Suppressor macrophage treated with lipopolysaccharide for 4 hours (primary cell): Measurements from ENCODE around the gene HAPSTR1.

Experiments used
- DNase-seq: peaks from one replicate; pipeline ENCODE4 v3.0.0-alpha.2; 2020

HAPSTR1 gene

DNA sequence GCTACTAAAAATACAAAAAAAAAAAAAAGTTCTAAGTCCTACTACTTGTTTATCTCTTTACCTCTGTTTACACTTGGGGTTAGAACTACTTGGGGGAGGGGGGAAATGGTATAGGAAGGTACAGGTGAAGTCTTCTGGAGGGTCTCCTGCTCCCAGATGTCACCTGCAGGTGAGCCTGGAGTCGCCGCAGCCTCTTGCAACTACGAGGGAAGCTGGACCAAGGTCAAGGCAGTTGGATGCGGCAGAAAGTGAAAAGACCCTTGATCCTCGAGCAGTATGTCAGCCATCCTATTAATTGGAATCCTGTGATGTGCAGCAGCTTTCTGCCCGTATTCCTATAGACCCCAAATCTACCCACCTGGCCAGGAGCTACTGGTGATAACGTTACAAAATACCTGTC, 33.0 kb downstream of the HAPSTR1 start:
- DNase-seq, result no peak

DNA sequence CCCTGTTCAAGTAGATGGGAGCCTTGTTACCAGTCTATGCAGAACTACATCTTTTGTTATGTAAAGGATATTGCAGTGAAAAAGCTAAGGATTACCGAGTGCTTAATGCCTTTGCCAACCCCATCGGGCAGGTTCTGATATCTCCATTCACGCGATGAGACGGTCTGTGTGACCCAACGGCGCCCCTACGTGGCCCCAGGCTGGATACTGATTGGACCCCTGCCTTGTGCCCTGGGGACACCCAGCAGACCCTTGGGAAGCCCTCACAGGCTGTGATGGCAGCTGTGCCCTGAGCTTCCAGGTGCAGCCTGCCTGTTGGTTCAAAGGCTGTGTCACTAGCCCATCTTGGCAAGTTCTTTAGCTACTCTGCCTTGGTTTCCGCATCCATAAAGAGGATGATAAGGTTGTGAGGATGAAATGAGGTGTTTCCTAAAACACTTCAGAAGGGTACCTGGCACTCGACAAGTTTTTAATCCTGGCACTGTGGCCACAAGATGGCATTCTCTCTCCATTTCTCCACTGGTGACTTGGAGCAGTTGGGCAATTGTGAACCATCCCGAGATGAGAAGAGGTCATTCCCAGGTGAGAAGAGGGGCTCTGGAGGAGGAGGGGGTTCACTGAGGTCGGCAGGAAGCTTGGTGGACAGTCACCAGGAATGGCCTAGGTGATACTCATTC, 33.6 kb downstream of the HAPSTR1 start:
- DNase-seq, result no peak

DNA sequence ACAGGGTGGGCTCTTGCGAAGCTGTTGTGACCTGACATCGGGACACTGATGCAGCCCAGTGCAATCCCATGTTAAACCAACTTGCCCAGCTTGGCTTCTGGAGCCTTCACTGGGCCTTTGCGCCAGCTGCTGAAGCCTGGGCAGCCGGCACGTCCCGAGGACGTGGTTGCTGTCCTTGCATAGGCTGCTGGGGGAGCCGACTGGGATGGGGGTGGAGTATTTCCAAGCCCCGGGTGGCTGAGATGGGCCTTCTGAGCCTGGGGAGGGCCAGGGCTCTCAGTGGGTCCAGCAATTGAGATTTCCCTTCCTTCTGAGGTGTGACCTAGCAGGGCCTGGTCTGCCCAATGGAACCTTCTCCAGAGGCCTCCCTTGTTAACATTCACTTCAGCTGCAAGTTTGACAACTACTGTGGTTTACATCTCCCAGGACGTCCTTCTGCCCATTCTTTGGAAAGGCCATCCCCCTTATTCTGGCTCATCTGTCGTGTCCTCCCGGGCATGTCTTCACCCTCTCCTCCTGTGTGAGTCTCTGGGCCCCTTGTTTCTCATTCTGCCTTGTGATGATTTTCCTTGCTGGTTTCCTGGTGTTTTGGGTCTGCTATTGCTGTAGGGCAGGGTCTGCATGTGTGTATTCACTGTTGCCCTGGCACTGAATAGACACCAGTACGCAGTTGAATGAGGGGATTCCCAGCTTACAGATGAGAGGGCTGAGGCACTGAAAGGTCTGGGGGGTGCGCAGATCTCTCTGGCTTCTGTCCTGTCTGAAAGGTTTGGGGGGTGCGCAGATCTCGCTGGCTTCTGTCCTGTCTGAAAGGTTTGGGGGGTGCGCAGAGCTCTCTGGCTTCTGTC, 34.4 kb downstream of the HAPSTR1 start:
- no peak for DNase-seq

DNA sequence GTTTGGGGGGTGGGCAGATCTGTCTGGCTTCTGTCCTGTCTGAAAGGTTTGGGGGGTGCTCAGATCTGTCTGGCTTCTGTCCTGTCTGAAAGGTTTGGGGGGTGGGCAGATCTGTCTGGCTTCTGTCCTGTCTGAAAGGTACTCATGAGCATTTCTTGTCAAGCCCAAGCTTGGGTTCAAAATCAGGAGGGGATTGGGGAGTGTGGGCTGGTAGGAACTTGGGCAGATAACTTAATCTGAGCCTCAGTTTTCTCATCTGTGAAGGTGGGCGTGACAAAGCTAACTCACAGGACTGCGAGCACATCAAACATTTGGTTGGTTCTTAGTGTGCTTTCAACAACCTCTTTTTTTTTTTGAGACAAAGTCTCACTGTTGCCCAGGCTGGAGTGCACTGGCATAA, 35.2 kb downstream of the HAPSTR1 start:
- DNase-seq, result no peak

DNA sequence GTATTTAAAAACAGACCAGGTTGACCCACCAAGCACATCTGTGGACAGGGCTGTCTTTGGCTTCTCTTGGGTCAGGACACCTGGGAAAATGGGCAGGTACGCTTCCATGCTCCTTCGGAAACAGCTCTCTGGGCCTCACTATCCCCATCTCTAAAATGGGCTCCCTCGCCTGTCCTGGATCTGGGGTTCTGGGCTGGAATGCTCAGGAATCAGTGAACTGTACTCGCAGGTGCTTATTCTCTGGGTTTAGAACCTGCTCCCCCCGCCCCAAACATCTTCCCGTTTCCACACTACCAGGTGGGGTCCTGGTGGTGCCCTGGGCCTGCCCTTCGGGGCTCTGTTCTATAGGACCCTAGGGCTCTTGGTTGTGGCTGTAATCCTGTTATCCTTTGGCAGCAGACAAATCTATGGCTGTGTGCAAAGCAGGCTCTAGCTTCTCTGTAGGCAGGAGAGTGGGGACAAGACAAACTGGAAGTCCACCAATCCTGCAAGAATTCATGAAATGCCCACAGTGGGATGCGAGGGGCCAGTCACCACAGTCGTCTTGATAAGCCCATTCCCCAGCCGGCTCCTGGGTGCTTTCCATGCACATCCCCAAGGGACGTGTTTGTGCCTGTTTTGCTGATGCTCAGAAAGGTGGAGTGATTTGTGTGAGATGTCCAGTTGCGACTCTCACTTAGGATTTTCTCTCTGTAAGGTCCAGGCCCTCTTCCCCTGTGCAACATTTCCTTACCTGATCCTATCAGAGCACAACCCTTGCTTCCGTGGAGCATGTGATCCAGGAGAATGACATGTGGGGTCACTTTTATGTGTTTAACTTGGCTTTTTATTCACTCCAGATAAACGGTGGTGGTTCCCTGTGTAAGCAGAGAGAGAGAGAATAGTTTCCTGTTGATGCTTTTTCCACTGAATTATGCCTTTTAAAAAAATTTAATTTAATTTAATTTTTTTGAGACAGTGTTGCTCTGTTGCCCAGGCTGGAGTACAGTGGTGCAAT, 37.2 kb downstream of the HAPSTR1 start:
- no peak for DNase-seq

DNA sequence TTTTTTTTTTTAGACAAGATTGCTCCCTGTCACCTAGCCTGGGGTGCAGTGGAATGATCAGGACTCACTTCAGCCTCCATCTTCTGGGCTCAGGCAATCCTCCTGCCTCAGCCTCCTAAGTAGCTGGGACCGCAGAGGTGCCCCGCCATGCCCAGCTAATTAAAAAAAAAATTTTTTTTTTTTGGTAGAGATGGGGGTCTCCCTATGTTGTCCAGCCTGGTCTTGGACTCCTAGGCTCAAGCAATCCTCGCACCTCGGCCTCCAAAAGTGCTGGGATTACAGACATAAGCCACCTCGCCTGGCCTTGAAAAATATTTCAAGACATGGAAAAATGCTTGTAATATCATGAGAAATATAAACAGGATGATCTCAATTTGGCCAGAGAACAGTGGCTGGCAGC, 42.9 kb downstream of the HAPSTR1 start:
- no peak for DNase-seq

DNA sequence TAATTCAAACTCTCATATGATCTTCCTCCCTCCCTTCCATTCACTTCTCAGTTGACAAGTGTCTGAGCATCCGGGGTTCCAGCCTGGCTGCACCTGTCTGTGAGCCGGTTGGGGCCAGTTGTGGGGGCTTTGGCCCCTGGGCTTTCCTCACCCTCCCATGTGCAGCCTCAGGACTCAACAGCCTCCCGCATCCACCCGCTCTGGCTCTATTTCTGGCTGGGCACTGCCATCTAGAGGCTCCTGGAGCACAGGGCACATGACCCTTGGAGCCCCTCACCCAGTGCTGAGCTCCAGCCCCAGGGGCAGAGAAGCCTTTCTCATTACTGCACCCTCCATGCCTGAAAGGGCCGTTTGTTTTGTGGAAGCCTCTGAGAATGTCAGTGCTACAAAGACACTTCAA, 43.3 kb downstream of the HAPSTR1 start:
- peak; percentile 66 for DNase-seq

DNA sequence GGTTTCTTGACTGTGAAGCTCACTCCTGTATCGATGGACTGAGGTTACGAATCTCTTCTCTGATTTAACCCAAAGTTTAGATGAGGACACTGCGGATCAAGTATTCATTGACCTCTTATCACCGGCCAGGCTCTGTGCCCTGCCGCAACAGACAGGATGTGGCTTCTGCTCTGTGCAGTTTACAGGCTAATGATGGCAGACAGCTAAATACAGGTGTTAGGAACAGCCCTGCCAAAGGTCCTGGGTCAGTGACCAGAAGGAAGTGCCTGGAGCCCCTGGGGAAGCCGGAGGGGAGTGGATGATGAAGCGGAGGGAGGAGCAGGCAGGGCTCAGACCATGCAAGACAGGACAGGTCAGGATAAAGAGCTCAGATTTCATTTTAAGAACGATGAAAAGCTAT, 44.4 kb downstream of the HAPSTR1 start:
- no peak for DNase-seq

DNA sequence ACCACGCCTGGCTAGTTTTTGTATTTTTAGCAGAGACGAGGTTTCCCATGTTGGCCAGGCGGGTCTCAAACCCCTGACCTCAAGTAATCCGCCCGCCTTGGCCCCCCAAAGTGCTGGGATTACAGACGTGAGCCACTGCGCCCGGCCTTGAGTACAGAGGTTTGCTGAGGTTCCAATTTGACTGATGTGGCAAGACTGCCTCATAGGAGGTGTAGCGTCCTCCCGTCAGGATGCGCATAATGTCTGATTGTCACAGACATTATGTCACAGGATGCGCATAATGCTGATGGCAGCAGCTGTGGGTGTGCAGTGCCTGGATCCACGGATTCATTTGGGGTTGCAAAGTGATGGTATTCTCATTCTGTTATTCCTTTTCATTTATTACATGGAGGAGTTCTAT, 45.2 kb downstream of the HAPSTR1 start:
- DNase-seq, result no peak

DNA sequence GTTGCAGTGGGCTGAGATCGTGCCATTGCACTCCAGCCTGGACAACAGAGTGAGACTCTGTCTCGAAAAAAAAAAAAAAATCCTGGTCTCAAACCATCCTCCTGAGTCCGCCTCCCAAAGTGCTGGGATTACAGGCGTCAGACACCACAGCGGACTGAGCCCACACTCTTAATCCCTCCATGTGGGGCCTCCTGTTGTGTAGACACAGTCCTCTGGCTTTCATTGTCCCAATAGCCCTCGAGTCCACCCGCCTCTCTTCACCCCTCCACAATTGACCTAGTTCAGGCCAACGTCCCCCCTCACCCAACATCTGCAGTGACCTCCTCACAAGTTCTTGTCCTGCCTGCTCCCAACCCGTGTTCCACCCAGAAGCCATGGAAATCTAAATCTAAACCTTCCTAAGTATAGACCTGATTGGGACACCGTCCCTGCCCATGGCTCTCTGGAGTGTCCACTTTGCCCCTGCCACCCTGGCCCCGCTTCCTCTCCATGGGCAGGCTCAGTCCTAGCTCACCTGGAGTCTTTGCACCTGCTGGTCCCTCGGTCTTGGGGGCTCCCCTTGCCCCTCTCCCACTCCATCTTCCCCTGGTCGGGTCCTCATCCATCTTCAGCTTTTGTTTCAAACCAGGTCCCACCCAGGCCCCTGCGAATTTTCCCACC, 46.7 kb downstream of the HAPSTR1 start:
- DNase-seq, result no peak

DNA sequence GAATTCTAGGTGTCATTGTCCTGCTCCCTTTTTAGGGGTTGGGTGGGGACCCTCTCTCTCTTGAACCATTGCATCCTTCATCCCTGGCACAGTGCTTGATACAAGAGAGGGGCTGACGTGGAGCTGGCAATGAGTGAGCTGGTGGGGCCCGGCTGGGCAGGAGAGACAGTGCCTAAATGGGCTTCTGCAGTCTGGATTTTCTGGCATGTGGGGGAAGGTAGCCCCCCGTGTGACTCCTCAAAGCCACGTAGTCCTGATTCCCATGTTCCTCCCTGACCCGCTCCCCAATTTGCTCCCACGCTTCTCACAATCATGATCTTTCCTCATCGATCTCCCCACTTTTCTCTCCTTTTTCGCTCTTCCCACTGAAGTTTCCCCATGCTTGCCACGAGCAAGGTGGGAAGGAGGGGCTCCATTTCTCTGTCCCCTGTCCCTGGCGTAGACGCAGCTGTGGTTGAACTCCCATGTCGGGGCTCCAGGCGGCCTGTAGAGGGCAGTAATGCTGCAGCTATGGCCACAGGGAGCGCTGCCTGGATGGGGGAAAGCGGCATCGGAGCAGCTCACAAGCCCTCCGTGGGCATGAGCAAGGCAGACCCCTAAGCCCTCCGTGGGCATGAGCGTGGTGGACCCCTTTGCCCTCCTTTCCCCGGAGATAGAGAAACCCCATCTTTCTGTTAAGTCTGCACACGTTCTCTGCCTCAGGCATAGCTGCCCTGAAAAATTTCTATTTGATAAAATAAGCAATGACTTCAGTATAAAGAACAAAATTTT, 47.5 kb downstream of the HAPSTR1 start:
- DNase-seq, result peak; percentile 68

DNA sequence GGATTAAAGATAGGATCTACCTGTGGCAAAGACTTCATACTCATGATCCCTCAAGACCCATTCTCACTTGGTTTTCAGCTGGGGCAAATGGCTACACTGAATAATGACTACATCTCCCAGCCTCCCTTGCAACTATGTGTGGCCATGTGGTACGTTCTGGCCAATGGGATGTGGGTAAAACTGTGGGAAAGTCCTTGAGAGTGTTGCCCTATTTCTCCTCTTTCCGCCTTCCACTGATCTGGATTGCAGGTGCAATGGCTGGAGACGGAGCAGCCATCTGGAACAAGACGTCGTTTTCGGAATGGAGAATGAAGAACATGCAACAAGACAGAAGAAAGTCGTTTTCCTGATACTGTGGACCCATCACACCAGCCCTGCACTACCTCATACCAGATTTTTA, 48.5 kb downstream of the HAPSTR1 start:
- DNase-seq, result peak; percentile 16
